GM19099 (cell line): ENCODE results near the gene SPATA18.

Source experiments
- POLR2A ChIP-seq: IDR thresholded peaks from 3 replicates; pipeline ENCODE4 v1.6.1; 2011; ENCODE audit warnings: low read depth; ENCODE audit not compliant: insufficient read length; ENCODE audit errors: extremely low read depth

The SPATA18 gene, protein sequence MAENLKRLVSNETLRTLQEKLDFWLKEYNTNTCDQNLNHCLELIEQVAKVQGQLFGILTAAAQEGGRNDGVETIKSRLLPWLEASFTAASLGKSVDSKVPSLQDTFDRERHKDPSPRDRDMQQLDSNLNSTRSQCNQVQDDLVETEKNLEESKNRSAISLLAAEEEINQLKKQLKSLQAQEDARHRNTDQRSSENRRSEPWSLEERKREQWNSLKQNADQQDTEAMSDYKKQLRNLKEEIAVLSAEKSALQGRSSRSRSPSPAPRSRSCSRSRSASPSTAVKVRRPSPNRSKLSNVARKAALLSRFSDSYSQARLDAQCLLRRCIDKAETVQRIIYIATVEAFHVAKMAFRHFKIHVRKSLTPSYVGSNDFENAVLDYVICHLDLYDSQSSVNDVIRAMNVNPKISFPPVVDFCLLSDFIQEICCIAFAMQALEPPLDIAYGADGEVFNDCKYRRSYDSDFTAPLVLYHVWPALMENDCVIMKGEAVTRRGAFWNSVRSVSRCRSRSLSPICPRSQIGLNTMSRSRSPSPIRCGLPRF

DNA sequence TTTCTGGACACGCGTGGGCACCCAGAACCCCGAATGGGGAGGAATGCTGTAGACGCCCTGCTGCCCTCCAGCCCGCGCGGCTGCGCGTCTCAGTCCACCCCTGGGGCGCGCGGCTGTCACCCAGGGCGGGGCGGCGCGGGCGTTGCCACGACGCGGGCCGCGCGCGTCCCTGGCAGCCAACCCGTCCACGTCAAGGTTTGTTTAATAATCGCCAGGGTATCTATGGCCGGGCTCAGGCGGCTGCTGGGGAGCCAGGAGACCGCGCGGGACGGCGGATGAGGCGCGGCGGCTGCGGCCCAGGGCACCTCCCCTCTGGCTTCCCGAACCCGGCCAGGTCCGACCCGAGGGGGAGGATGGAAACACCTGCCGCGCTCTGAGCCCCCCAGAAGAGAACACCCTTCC, at the start of gene SPATA18:
Gene SPATA18 (plus strand): TSS at position 92 of the 402 bp plus-strand sequence. CDS start 401 bp downstream, outside the sequence.
- no peak for TF ChIP-seq POLR2A

DNA sequence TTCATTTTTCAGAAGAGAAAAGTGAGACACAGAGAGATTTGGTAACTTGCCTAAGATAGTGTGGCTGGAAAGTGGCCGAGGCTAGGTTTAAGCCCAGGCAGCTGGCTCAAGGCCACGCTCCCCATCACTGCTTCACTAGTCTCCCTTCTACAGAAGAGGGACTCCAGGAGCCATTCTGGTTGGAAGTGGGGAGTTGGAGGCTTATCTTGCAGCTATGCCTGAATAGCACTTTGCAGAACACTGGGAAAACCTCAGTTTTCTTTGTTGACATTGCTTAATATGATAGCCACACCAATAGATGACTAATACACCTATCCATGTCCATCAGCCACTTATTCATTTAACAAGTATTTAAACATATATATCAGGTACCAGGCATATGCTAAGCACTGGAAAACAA, 49.5 kb upstream of the SPATA18 start:
- TF ChIP-seq POLR2A = no peak

DNA sequence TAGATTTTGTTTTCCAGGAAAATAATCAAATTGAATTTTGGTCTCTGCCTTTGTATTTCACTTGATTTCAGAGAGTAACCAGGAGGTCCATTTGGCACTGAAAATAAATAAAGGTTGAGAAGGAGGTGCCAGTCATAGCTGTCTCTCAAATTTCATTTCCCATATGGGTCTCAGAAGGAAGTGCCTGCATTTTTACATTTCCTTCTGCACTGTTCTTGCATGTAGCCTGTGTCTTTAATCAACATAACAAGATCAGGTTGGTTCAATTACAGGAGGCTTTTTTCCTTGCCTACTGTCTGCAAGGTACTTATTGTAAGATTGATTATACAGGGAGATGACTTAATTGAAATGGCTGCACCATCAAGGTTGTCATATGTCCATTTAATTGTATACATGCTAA, 46.7 kb upstream of the SPATA18 start:
- no peak for TF ChIP-seq POLR2A

DNA sequence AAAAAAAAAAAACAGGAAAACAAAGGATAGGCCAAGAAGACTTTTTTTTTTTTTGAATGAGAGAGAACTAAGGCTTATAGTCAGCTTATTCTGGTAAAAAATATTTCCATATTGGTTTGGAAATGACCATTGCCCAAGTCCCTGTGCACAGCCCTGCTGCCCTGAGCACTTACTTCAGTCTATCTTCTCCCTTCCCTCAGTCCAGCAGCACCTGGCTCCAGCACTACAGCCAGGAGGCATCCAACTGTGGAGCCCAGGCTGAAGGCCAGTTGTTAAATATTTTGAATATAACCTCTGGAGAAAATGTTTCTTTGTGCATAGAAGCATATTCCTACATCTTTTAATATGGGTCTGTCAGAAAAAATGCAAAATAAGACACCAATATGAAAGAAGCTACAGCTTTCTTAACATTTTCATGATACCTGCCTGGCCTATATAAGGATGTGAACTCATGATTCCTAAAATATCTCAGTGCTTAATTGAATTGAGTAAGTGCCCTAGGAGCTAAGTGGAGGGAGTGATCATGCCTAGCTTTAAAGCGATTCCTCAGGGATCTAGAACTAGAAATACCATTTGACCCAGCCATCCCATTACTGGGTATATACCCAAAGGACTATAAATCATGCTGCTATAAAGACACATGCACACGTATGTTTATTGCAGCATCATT, 45.4 kb upstream of the SPATA18 start:
- TF ChIP-seq POLR2A = no peak

DNA sequence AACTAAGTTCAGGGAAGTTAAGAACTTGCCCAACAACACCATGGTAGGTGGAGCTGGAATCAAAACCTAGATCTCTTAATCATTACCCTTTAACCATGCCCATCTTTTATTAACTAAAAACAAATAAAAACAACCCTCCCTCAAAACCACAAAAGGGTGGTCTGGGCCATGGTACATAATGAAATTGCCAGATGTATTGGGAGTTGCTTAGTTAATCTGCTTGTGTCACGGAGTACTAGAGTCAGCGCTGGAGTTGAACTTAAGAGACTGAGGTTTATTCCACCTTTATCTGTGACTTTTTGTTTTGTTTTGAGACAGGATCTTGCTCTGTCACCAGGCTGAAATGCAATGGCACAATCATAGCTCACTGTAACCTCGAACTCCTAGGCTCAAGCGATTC, 44.2 kb upstream of the SPATA18 start:
- TF ChIP-seq POLR2A = no peak

DNA sequence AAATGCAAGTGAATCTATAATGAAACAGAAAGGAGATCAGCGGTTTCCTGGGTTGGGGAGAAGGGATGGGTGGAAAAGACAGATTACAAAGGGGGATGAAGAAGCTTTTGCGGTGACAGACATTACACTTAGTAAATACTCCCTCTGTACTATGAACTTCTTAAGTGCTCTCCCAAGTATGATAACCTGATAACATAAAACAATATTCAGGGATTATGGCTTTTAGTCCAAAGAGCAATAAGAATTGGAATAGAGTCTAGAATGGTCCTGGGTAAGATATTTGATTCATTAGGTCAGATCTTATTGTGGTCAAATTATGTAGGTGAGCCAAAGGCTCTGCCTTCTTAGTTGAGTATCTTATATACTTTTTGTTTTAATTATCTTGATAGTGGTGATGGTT, 40.1 kb upstream of the SPATA18 start:
- TF ChIP-seq POLR2A = no peak

DNA sequence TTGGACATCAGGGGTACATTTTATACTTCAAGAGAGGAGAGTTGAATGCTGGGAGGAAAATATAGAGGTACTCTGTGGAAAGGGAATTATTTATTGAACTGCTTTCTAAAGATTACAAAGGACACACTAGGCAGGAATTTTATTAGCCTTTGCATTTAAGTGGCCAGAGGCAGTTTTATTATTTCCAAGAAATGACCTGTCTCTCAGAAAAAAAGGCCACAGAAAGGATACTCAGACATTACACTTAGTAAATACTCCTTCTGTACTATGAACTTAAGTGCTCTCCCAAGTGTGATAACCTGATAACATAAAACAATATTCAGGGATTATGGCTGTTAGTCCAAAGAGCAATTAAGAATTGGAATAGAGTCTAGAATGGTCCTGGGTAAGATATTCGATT, 38.5 kb upstream of the SPATA18 start:
- TF ChIP-seq POLR2A = no peak

DNA sequence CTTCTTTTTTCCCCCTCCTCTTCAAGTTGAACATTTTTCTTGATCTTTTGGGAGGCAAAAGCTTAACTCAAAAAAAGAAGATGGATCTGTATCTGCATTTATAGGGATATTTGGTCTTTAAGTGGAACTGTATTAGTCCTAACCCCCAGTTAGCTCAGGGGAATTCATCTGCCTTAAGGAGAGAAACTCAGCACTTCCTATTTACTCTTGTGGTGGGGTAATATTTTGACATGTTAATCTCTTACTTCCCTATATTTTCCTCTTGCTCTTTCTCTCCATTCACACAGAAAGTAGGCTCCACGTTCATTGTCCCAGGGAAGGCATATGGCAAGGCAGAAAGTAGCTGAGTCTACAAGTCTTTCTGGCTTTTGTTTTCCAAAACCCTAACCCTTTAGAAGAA, 36.2 kb upstream of the SPATA18 start:
- TF ChIP-seq POLR2A = no peak

DNA sequence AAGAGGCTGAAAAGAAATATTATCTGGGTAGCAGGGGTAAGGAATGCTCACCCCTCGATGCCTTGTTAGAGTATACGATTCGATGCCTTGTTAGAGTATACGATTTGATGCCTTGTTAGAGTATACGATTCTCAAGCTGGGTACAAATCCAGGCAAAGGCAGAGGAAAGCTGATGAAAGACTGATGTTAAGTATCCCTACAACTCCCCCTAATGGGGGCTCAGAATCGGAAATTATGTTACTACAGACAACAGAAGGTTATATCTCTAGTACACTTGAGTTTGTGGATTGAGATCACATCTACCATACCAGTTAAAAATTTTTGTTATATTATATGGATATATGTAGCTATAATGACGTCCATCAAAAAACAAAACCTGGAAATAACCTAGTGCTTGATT, 35.7 kb upstream of the SPATA18 start:
- no peak for TF ChIP-seq POLR2A

DNA sequence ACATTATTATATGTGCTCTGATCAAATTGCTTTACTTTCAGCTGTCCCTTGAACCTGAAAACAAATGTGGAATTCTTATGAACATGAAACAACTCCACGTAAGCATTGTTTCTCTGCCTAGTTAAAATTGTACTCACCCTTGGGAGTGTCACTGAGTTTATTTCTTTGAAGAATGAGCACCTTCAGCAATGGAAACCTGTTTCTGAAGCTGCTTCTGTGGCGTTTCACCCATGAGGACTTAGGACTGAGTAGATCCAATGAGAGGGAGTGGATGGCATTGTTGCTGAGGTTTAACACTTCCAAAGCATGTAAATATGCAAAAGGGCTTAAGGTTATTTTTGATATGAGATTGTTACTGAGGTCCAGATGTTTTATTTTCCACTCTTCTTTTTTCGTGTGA, 34.1 kb upstream of the SPATA18 start:
- TF ChIP-seq POLR2A = no peak

DNA sequence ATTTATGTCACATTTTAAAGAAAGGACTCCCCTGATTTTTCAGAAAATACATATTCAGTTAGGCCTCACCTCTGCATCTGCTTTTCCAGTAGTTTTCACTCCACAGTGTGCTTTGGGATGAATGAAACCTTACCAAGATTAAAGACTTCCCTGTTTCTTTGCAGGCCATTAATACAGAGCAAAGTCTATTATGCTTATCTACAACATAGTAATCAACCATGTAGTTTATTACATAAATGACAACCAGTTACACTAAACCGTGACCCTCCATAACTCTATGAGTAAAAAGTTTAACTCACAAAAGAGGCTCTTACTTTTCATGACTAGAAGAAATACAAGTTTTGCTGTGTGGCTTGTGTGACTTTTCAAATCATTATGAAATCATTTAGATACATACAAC, 33.3 kb upstream of the SPATA18 start:
- TF ChIP-seq POLR2A = no peak

DNA sequence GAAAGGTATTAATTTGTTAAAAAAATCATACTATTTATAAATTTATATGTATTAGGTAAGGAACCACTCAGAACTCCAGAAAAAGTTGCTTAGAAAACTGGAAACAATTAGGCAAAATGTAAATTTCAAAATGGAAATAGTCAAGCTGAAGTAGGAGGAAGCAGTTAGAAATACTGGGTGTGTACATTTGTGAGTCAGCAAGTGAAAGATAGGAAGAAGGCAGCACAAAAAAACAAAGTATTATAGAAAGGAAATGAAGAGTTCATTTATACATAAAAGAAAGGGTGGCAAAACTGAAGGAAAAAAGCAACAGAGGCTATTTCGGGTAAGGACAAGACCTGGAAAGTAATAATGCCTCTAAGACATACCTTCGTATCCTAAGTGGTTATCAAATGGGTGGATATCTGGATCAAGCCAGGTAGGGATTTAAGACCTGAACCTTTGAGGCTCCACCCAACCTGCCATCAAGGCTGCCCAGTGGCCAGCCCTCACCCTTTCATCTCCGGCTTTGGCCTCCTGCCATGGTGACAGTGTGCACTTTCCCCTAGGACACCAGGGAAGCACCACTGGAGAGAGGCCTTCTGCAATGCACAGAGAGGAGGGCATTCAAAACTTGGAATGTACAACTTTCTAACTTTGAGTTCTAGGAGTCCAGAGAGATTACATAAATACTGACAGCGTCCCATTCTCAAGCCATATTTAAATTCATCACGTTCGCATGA, 31.0 kb upstream of the SPATA18 start, which contains the start of gene LRRC66:
Gene LRRC66 (minus strand): TSS at position 428 of the 722 bp plus-strand sequence. CDS start 2,750 bp downstream, outside the sequence.
- no peak for TF ChIP-seq POLR2A

DNA sequence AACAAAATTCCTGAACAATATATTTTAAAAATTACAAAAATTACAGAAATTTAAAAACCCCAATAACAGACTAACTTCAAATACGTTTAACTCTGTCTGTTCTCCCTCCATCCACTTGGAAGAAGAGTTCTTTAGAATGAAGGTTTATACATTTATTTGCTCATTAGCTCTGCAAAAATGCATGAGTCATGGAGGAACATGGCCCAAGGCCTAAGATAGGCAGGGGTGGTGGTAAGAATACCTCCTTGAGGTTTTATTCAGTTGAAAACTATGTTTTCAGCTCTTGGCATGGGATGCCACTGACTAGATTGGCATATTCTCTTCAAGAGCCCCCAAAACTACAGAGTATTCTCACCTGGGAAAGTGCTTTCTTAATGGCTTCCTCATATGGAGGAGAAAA, 22.1 kb upstream of the SPATA18 start:
- TF ChIP-seq POLR2A = no peak

DNA sequence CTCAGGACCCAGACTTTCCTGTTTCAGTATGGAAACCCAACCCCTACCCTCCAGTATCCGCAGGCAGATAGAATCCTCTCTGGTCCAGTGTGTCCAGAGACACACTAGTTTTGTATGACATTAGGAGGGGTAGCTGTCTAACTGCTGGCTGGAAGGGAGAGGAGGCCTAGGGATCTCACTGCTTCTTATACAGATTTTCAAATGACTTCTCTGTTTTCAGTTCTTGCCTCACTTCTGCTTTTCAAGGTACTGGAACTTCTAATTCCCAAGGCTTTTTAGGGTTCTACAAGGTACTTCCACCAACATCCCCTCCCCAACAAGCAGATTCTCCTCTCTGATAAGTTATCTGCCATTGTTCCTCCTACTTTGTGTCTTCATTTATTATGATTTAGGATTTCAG, 19.1 kb upstream of the SPATA18 start:
- no peak for TF ChIP-seq POLR2A

DNA sequence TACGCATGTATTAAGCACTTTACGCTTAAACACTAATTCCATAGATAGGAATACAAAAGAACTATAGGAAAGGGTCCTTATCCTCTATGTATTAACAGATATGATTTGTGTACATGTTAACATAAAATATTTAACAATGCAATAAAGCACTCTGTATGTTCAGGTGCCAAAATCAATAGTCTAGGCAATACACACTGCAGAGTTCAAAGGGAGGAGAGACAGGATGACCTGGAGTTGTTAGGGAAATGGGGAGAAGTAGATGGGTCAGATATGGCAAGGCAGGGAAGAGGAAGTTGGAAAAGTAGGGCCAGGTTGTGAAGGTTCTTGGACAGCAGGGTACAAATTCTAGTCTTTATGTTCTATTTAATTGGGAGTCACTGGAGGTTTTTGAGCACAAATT, 15.9 kb upstream of the SPATA18 start:
- TF ChIP-seq POLR2A = no peak
